Measurements from ENCODE around the gene USP13. TPM values are rescaled to one million over a fixed set of nuclear protein-coding genes. Genes with fewer than 3 reads are reported as not detected.

The USP13 gene
- total RNA-seq: 7.7 and 8.0 TPM in 2 replicates

GRCh38 chr3:179652447-179653095 is at the start of gene USP13:
Gene USP13, plus strand, starts transcription at chr3:179653040. Its CDS starts 186 bp downstream, at chr3:179653226.

GRCh38 chr3:179604321-179605078 is 48.3 kb upstream of the USP13 start, which contains the start of the genes MRPL47 and NDUFB5:
Gene MRPL47, minus strand, starts transcription at chr3:179604638. Its CDS starts 14 bp downstream, at chr3:179604624.
Gene NDUFB5, plus strand, starts transcription at chr3:179604794. Its CDS starts 22 bp downstream, at chr3:179604816.

Other genes with a start within 250 kb of the USP13 start
- 56.2 and 71.5 TPM in 2 replicates for gene GNB4, start 201.6 kb upstream of the USP13 start, total RNA-seq
- gene ACTL6A, start 90.1 kb upstream of the USP13 start, total RNA-seq: 61.6 and 69.7 TPM in 2 replicates
- 29.6 and 39.9 TPM in 2 replicates for gene MRPL47, start 48.4 kb upstream of the USP13 start, total RNA-seq
- gene NDUFB5, start 48.2 kb upstream of the USP13 start, total RNA-seq: 116 and 137 TPM in 2 replicates

Measured in endothelial cell of coronary artery (primary cell).